Measurements from ENCODE around the gene SLCO2A1.

DNA sequence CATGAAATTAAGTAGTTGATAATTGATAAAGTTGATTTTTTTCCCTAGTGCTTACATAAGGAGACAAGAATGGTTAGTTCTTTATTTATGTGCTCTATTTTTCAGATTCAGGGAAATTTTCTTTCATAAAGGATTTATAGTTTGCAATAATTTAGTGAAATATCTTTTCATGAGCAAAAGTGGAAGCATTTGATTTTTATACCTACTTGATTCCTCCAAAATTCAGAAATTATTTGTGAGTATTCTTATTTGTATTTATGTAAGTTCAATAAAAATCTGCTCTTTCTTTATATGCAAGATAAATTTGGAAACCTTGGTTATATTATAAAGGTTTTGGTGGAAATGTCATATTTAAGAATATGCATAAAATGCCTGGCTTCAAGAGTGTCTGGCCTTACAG is 14.7 kb upstream of the SLCO2A1 start:
- TF ChIP-seq, protein P1, sequence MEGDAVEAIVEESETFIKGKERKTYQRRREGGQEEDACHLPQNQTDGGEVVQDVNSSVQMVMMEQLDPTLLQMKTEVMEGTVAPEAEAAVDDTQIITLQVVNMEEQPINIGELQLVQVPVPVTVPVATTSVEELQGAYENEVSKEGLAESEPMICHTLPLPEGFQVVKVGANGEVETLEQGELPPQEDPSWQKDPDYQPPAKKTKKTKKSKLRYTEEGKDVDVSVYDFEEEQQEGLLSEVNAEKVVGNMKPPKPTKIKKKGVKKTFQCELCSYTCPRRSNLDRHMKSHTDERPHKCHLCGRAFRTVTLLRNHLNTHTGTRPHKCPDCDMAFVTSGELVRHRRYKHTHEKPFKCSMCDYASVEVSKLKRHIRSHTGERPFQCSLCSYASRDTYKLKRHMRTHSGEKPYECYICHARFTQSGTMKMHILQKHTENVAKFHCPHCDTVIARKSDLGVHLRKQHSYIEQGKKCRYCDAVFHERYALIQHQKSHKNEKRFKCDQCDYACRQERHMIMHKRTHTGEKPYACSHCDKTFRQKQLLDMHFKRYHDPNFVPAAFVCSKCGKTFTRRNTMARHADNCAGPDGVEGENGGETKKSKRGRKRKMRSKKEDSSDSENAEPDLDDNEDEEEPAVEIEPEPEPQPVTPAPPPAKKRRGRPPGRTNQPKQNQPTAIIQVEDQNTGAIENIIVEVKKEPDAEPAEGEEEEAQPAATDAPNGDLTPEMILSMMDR (IDR thresholded peaks at IDR 0.05): no peak
- TF ChIP-seq POLR2A (IDR thresholded peaks at IDR 0.05): no peak
